OCI-LY3 (cell line): ENCODE measurements around the gene EVX1.

Source experiments
- EZH2phosphoT487 ChIP-seq: fragments of 200-600 bp; shearing (Covaris generic); IDR thresholded peaks from 2 replicates; pipeline ENCODE4 v1.6.1; 2018; ENCODE audit warnings: antibody characterized with exemption, mixed run types, low read depth
- TF ChIP-seq, protein P1 (sequence below): fragments of 200-600, 300-600 bp; sonication (generic); IDR thresholded peaks from 2 replicates; pipeline ENCODE4 v1.5.1; 2014; ENCODE audit warnings: antibody characterized with exemption, low read length, low read depth

DNA sequence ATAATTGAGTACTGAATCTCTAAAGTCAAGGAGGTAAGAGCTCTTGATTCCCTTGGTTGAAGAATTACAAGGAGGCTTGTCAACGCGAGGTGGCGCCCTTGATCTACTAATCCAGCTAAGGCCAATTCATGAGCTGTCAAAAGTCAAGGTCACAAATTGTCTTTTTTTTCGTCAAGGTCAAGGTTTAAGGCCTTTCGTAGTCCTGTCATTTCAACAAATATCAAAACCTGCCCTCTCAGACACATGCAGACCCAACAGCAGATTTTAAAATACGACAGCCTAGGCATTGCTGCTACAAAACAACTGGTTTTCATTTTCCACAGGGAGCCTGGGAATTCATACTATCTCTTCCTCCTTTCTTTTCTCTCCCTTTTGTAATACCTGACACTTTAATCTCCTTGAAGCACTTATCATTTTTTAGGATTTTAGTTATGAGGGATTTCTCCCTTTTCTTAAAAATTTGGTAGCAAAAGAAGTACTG, 46.3 kb upstream of the EVX1 start:
- TF ChIP-seq, protein P1, sequence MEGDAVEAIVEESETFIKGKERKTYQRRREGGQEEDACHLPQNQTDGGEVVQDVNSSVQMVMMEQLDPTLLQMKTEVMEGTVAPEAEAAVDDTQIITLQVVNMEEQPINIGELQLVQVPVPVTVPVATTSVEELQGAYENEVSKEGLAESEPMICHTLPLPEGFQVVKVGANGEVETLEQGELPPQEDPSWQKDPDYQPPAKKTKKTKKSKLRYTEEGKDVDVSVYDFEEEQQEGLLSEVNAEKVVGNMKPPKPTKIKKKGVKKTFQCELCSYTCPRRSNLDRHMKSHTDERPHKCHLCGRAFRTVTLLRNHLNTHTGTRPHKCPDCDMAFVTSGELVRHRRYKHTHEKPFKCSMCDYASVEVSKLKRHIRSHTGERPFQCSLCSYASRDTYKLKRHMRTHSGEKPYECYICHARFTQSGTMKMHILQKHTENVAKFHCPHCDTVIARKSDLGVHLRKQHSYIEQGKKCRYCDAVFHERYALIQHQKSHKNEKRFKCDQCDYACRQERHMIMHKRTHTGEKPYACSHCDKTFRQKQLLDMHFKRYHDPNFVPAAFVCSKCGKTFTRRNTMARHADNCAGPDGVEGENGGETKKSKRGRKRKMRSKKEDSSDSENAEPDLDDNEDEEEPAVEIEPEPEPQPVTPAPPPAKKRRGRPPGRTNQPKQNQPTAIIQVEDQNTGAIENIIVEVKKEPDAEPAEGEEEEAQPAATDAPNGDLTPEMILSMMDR, result peak; percentile 78
- TF ChIP-seq EZH2phosphoT487, result no peak
